DND-41 (cell line): ENCODE measurements around the gene NUTF2.
A peak's percentile ranks its signal among the peaks of the same experiment; 100 is the strongest.

ENCODE experiments used
- ATAC-seq: fragments of 200-7000 bp; cut with Tn5 transposase; 3 replicates; pipeline ENCODE4 v1.9.1; 2021; ENCODE audit warnings: low read depth; ENCODE audit not compliant: insufficient read depth
- DNase-seq: peaks from one replicate; pipeline ENCODE4 v3.0.0-alpha.2; 2020
- H2AFZ ChIP-seq: 2 replicates; pipeline ENCODE4 v1.6.0; 2012; ENCODE audit warnings: low read depth, low read length
- H3K27ac ChIP-seq: 2 replicates; pipeline ENCODE4 v1.5.1; 2012; ENCODE audit warnings: low read length, inconsistent platforms
- H3K27me3 ChIP-seq: fragments of 200-600 bp; sonication (generic); 2 replicates; pipeline ENCODE4 v1.6.0; 2012; ENCODE audit warnings: low read length, mild to moderate bottlenecking, inconsistent platforms; ENCODE audit not compliant: insufficient read depth, poor library complexity
- H3K36me3 ChIP-seq: 2 replicates; pipeline ENCODE4 v1.5.1; 2012; ENCODE audit warnings: low read length, inconsistent platforms; ENCODE audit not compliant: insufficient read depth
- H3K4me1 ChIP-seq: 2 replicates; pipeline ENCODE4 v1.5.1; 2012; ENCODE audit warnings: mild to moderate bottlenecking, low read length; ENCODE audit not compliant: insufficient read depth
- H3K4me2 ChIP-seq: 2 replicates; pipeline ENCODE4 v1.6.0; 2012; ENCODE audit warnings: mild to moderate bottlenecking, moderate library complexity, low read length, inconsistent platforms; ENCODE audit not compliant: insufficient read depth
- H3K4me3 ChIP-seq, 2 experiments: fragments of 200-600 bp in 1 of 2; shearing (Covaris generic) in 1 of 2; 2 replicates each; pipeline ENCODE4 v1.5.1; 2012 to 2016; ENCODE audit warnings: inconsistent platforms in 2 of 2, low read length in 2 of 2, mild to moderate bottlenecking in 2 of 2, low read depth in 1 of 2, moderate library complexity in 1 of 2
- H3K79me2 ChIP-seq: 2 replicates; pipeline ENCODE4 v1.6.0; 2012; ENCODE audit warnings: low read length, inconsistent platforms; ENCODE audit not compliant: insufficient read depth
- H3K9ac ChIP-seq: 2 replicates; pipeline ENCODE4 v1.6.0; 2012; ENCODE audit warnings: low read depth, mild to moderate bottlenecking, inconsistent platforms, low read length, moderate library complexity
- H3K9me3 ChIP-seq: 2 replicates; pipeline ENCODE4 v1.5.1; 2012; ENCODE audit warnings: low read length, moderate library complexity, mild to moderate bottlenecking, inconsistent platforms; ENCODE audit not compliant: insufficient read depth, severe bottlenecking
- H4K20me1 ChIP-seq: 2 replicates; pipeline ENCODE4 v1.6.0; 2012; ENCODE audit warnings: low read length; ENCODE audit not compliant: insufficient read depth
- EZH2 ChIP-seq: IDR thresholded peaks from 3 replicates; pipeline ENCODE4 v1.6.1; 2012; ENCODE audit warnings: borderline replicate concordance, low read depth, mild to moderate bottlenecking, moderate library complexity, low read length, inconsistent platforms; ENCODE audit not compliant: severe bottlenecking
- TF ChIP-seq, protein P1 (sequence below): IDR thresholded peaks from 2 replicates; pipeline ENCODE4 v1.5.1; 2012; ENCODE audit warnings: borderline replicate concordance, low read length, moderate library complexity, mild to moderate bottlenecking; ENCODE audit not compliant: poor library complexity, severe bottlenecking; ENCODE audit errors: extremely low read depth

NUTF2 gene

GRCh38 chr16:67864594-67864993 lies 17.9 kb downstream of the NUTF2 start:
- DNase-seq (no peak), ATAC-seq (no peak)
- Histone ChIP-seq H3K9me3 (no peaks in the 10 kb centered on the region), H4K20me1 (peaks cover 63% of the 10 kb centered on the region), H3K4me2 (no peak overlapping the region), H2AFZ (no peak overlapping the region), H3K27me3 (no peaks in the 10 kb centered on the region), H3K79me2 (peaks cover 74% of the 10 kb centered on the region), H3K27ac (no peak overlapping the region), H3K4me3 (no peak overlapping the region), H3K36me3 (peaks cover 83% of the 10 kb centered on the region), H3K9ac (no peak overlapping the region), H3K4me1 (no peaks in the 10 kb centered on the region)
- TF ChIP-seq, protein P1, sequence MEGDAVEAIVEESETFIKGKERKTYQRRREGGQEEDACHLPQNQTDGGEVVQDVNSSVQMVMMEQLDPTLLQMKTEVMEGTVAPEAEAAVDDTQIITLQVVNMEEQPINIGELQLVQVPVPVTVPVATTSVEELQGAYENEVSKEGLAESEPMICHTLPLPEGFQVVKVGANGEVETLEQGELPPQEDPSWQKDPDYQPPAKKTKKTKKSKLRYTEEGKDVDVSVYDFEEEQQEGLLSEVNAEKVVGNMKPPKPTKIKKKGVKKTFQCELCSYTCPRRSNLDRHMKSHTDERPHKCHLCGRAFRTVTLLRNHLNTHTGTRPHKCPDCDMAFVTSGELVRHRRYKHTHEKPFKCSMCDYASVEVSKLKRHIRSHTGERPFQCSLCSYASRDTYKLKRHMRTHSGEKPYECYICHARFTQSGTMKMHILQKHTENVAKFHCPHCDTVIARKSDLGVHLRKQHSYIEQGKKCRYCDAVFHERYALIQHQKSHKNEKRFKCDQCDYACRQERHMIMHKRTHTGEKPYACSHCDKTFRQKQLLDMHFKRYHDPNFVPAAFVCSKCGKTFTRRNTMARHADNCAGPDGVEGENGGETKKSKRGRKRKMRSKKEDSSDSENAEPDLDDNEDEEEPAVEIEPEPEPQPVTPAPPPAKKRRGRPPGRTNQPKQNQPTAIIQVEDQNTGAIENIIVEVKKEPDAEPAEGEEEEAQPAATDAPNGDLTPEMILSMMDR = no peak
- no peak for TF ChIP-seq EZH2

GRCh38 chr16:67865318-67865717 lies 18.6 kb downstream of the NUTF2 start:
- Histone ChIP-seq H3K4me1 (no peaks in the 10 kb centered on the region), H3K79me2 (peaks cover 68% of the 10 kb centered on the region), H2AFZ (no peak overlapping the region), H3K9ac (no peak overlapping the region), H3K27ac (no peak overlapping the region), H3K4me2 (no peak overlapping the region), H3K36me3 (peaks cover 88% of the 10 kb centered on the region), H3K9me3 (no peaks in the 10 kb centered on the region), H4K20me1 (peaks cover 64% of the 10 kb centered on the region), H3K4me3 (no peak overlapping the region), H3K27me3 (no peaks in the 10 kb centered on the region)
- DNase-seq (peak; percentile 38), ATAC-seq (peak; percentile 73)
- TF ChIP-seq EZH2 = no peak
- TF ChIP-seq, protein P1 = peak; percentile 61

- peaks cover 82% of the 10 kb centered on the region for H3K36me3 ChIP-seq
Observed at GRCh38 chr16:67868290-67868689, 21.6 kb downstream of the NUTF2 start.

DNA sequence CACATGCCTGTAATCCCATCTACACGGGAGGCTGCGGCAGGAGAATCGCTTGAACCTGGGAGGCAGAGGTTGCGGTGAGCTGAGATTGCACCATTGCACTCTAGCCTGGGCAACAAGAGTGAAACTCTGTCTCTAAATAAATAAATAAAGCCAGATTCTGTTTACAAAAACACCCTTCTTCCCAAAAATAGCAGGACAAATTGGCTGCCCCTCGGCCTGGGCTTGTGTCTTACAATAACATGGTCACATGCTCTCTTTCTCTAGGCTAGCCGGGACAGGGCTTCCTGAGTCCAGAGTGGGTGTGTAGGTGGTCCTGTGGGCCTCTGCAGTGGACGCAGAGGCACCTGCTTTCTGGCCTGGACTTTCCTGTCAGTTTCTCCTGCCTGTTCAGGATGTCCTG lies 22.9 kb downstream of the NUTF2 start:
- ATAC-seq = no peak
- Histone ChIP-seq H2AFZ (no peak overlapping the region), H3K9ac (no peak overlapping the region), H3K4me1 (peaks cover 19% of the 10 kb centered on the region), H3K4me2 (no peak overlapping the region), H3K79me2 (peaks cover 44% of the 10 kb centered on the region), H4K20me1 (peaks cover 35% of the 10 kb centered on the region), H3K36me3 (peaks cover 76% of the 10 kb centered on the region), H3K9me3 (no peaks in the 10 kb centered on the region), H3K4me3 (no peak overlapping the region), H3K27me3 (no peaks in the 10 kb centered on the region), H3K27ac (no peak overlapping the region)
- TF ChIP-seq, protein P1 = no peak
- no peak for TF ChIP-seq EZH2
- DNase-seq = no peak

More at GRCh38 chr16:67868290-67868689, 21.6 kb downstream of the NUTF2 start:
- Histone ChIP-seq H3K9ac (no peak overlapping the region), H3K9me3 (no peaks in the 10 kb centered on the region), H2AFZ (no peak overlapping the region), H3K4me2 (no peak overlapping the region), H4K20me1 (peaks cover 36% of the 10 kb centered on the region), H3K27me3 (no peaks in the 10 kb centered on the region), H3K4me1 (peaks cover 8% of the 10 kb centered on the region), H3K79me2 (peaks cover 43% of the 10 kb centered on the region), H3K4me3 (no peak overlapping the region), H3K27ac (no peak overlapping the region)
- no peak for DNase-seq
- no peak for ATAC-seq
- no peak for TF ChIP-seq EZH2
